Body of pancreas (tissue), 4 donors: ENCODE measurements around the gene TBL1XR1. TPM values are rescaled to one million over a fixed set of nuclear protein-coding genes. Genes with fewer than 3 reads are reported as not detected.

Experiments used
- ATAC-seq: fragments of 150-250 bp; one replicate; pipeline ENCODE4 v1.9.1; 2016
- DNase-seq, 4 donors: peaks; one replicate each; pipeline ENCODE4 v3.0.0-alpha.2; 2019
- H3K27ac ChIP-seq, 4 donors: fragments of 200-600 bp; sonication (generic); 1 replicate in 3 of 4; 2 replicates in 1 of 4; pipeline versions ENCODE4 v1.5.1 to v1.6.1; 2016 to 2019; ENCODE audit warnings: mild to moderate bottlenecking in 1 of 4, mixed read lengths in 1 of 4, moderate library complexity in 1 of 4
- H3K27me3 ChIP-seq, 2 donors: fragments of 200-600 bp; sonication (generic); one replicate each; pipeline ENCODE4 v1.6.0; 2016; ENCODE audit warnings: mild to moderate bottlenecking in 1 of 2
- H3K36me3 ChIP-seq, 2 donors: fragments of 200-600 bp; sonication (generic); replicated peaks in 1 of 2; 2 replicates each; pipeline ENCODE4 v1.5.1; 2016; ENCODE audit warnings: low read depth in 2 of 2; ENCODE audit not compliant: insufficient read depth in 1 of 2
- H3K4me1 ChIP-seq: fragments of 200-600 bp; sonication (generic); one replicate; pipeline ENCODE4 v1.6.0; 2016
- H3K4me3 ChIP-seq, 2 donors: fragments of 200-600 bp; sonication (generic); 1 replicate in 1 of 2; 2 replicates in 1 of 2; pipeline ENCODE4 v1.5.1; 2016 to 2019
- H3K9me3 ChIP-seq, 3 donors: fragments of 200-600 bp; sonication (generic); 1 replicate in 2 of 3; 2 replicates in 1 of 3; pipeline ENCODE4 v1.5.1; 2016
- CTCF ChIP-seq, 7 experiments: fragments of 450-650 bp in 4 of 7; fragments of 200-600 bp in 3 of 7; sonication (generic) in 3 of 7; IDR thresholded peaks; one replicate each; pipeline ENCODE4 v1.5.1; 2016 to 2019; ENCODE audit warnings: antibody characterized with exemption in 7 of 7
- POLR2A ChIP-seq, 3 donors: fragments of 450-650 bp; IDR thresholded peaks; one replicate each; pipeline ENCODE4 v1.6.1; 2016; ENCODE audit warnings: antibody characterized with exemption in 3 of 3, mild to moderate bottlenecking in 2 of 3
- WGBS, 2 donors: methylation state at CpG; one replicate each; pipeline ENCODE4 v1.1.5; 2017; 5-methylcytosine and 5-hydroxymethylcytosine counted together
- intact Hi-C: fragments of 100-400 bp; cut with DNase I; formaldehyde crosslinking; loops from one replicate; pipeline ENCODE4 v1.15.1; 2023
- total RNA-seq, 2 donors: library from RNA; depleted of rRNA; stranded (reverse); fragments of >200 nt; gene quantifications; one replicate each; pipeline ENCODE4 v1.1.0, GENCODE V29; 2016

The TBL1XR1 gene
- total RNA-seq, 2 donors from 2014 or later = 34.3 to 57.9 TPM

GRCh38 chr3:177034832-177035475, 162.3 kb downstream of the TBL1XR1 start:
- no peaks in the 10 kb centered on the region for H3K4me1 ChIP-seq
- H3K36me3 ChIP-seq = peaks cover 0 to 21% of the 10 kb centered on the region in 2 donors
- H3K27ac ChIP-seq = no peak overlapping the region
- intact Hi-C loops = no loop called here
- H3K4me3 ChIP-seq = no peak overlapping the region
- H3K9me3 ChIP-seq = no peaks in the 10 kb centered on the region
- no peak for TF ChIP-seq POLR2A (IDR thresholded peaks at IDR 0.05)
- no peak for TF ChIP-seq CTCF (IDR thresholded peaks at IDR 0.05)
- no peak for DNase-seq
- H3K27me3 ChIP-seq = no peaks in the 10 kb centered on the region
- ATAC-seq = no peak
- 93 to 95% methylated on average over 3 of the region's 3 CpGs for WGBS, 2 donors

- 69 to 71% methylated on average over 3 of the region's 3 CpGs for WGBS, 2 donors
These were observed 170.6 kb downstream of the TBL1XR1 start for GRCh38 chr3:177026505-177027277.

GRCh38 chr3:177015881-177016280, 181.4 kb downstream of the TBL1XR1 start:
- ATAC-seq (no peak), DNase-seq (no peak)
- Histone ChIP-seq H3K27ac (no peak overlapping the region), H3K4me3 (no peak overlapping the region), H3K4me1 (no peaks in the 10 kb centered on the region), H3K27me3 (no peaks in the 10 kb centered on the region), H3K36me3 (peaks cover 0 to 1% of the 10 kb centered on the region in 2 donors), H3K9me3 (no peaks in the 10 kb centered on the region)
- 84 to 89% methylated on average over 6 of the region's 6 CpGs for WGBS, 2 donors
- TF ChIP-seq CTCF (IDR thresholded peaks at IDR 0.05) = no peak
- no peak for TF ChIP-seq POLR2A (IDR thresholded peaks at IDR 0.05)
- intact Hi-C loops = no loop called here

More at GRCh38 chr3:177026505-177027277, 170.6 kb downstream of the TBL1XR1 start:
- ATAC-seq (no peak), DNase-seq (no peak)
- no peaks in the 10 kb centered on the region for H3K4me1 ChIP-seq
- no peak overlapping the region for H3K27ac ChIP-seq
- H3K9me3 ChIP-seq = no peaks in the 10 kb centered on the region
- H3K27me3 ChIP-seq = no peaks in the 10 kb centered on the region
- TF ChIP-seq CTCF (IDR thresholded peaks at IDR 0.05) (no peak), POLR2A (IDR thresholded peaks at IDR 0.05) (no peak)
- peaks cover 0 to 10% of the 10 kb centered on the region in 2 donors for H3K36me3 ChIP-seq
- H3K4me3 ChIP-seq = no peak overlapping the region
- intact Hi-C loops = no loop called here

GRCh38 chr3:177013681-177014280, 183.5 kb downstream of the TBL1XR1 start:
- Histone ChIP-seq H3K27me3 (no peaks in the 10 kb centered on the region), H3K27ac (no peak overlapping the region), H3K36me3 (peaks cover 0 to 1% of the 10 kb centered on the region in 2 donors), H3K4me3 (no peak overlapping the region), H3K4me1 (no peaks in the 10 kb centered on the region), H3K9me3 (no peaks in the 10 kb centered on the region)
- TF ChIP-seq POLR2A (IDR thresholded peaks at IDR 0.05) (no peak), CTCF (IDR thresholded peaks at IDR 0.05) (no peak)
- intact Hi-C loops = no loop called here
- DNase-seq (no peak), ATAC-seq (no peak)
- 89% methylated on average over 8 of the region's 8 CpGs for WGBS, 2 donors
